Choroid plexus epithelial cell (primary cell): ENCODE results near the gene PARD3.
"Not testable (repeated sequence)": the region's sequence is repeated elsewhere in the genome, so short reads cannot be mapped to it uniquely, and the experiment has no call there.

Experiments used
- DNase-seq: peaks from one replicate; pipeline ENCODE4 v3.0.0-alpha.2; 2010; ENCODE audit warnings: low read depth
- H3K4me3 ChIP-seq: 2 replicates; pipeline ENCODE4 v1.5.1; 2011; ENCODE audit warnings: low read depth, mild to moderate bottlenecking, control low read depth, low read length, moderate library complexity
- CTCF ChIP-seq: conservative IDR thresholded peaks from 2 replicates; pipeline ENCODE4 v1.5.1; 2011; ENCODE audit warnings: low read depth, mild to moderate bottlenecking, control low read depth, inconsistent platforms, low read length, moderate library complexity

The PARD3 gene

GRCh38 chr10:34434119-34434594 lies 380.9 kb downstream of the PARD3 start:
- DNase-seq = peak; percentile 95
- TF ChIP-seq CTCF = no peak
- no peak overlapping the region for H3K4me3 ChIP-seq

- DNase-seq = peak; percentile 91
- no peak for TF ChIP-seq CTCF
- no peak overlapping the region for H3K4me3 ChIP-seq
Observed at GRCh38 chr10:34433241-34434076, 381.6 kb downstream of the PARD3 start.

- H3K4me3 ChIP-seq = no peak overlapping the region
- TF ChIP-seq CTCF = no peak
- no peak for DNase-seq
Observed at GRCh38 chr10:34432589-34432988, 382.5 kb downstream of the PARD3 start.

GRCh38 chr10:34430685-34431084 lies 384.4 kb downstream of the PARD3 start:
- no peak for TF ChIP-seq CTCF
- H3K4me3 ChIP-seq = no peak overlapping the region
- no peak for DNase-seq

- TF ChIP-seq CTCF = no peak
- no peak for DNase-seq
- H3K4me3 ChIP-seq = no peak overlapping the region
Observed at GRCh38 chr10:34428501-34428900, 386.6 kb downstream of the PARD3 start.

- no peak for TF ChIP-seq CTCF
- DNase-seq = no peak
Observed at GRCh38 chr10:34427911-34428216, 387.2 kb downstream of the PARD3 start.

GRCh38 chr10:34427158-34427910 lies 387.8 kb downstream of the PARD3 start:
- DNase-seq, H3K4me3 ChIP-seq: not testable (repeated sequence)

More at GRCh38 chr10:34427911-34428216, 387.2 kb downstream of the PARD3 start:
- no peak overlapping the region for H3K4me3 ChIP-seq

GRCh38 chr10:34426538-34427157 lies 388.4 kb downstream of the PARD3 start:
- not testable (repeated sequence) for DNase-seq, H3K4me3 ChIP-seq
